NCI-H2227 treated with DMSO at 0.1 percent for 48 hours (cell line): Measurements from ENCODE around the gene MYBBP1A.
"Not testable (repeated sequence)": the region's sequence is repeated elsewhere in the genome, so short reads cannot be mapped to it uniquely, and the experiment has no call there.

Experiments
- DNase-seq: peaks from one replicate; lab custom pipeline; 2025; lab: John Stamatoyannopoulos, UW

MYBBP1A gene

GRCh38 chr17:4588391-4588790 is 33.2 kb upstream of the MYBBP1A start:
- no peak for DNase-seq

DNA sequence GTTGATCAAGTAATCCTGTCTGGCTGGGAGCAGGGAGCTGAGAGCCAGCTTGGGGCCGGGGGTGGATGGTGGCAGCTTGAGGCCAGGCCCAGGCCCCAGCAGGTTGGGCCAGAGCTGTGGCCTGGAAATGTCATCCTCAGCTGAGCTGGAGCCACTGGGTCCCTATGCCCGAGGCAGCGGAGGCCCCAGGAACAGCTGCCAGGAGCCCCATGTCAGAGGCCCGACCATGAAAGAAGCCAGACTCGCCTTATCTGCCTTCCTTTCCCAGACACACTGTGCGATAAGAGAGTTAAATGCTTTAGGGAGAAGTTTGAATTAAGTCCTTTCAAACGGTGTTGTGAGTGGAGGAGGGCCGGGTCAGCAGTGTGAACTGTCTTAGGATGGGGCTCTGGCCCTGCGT is 32.6 kb upstream of the MYBBP1A start:
- no peak for DNase-seq

GRCh38 chr17:4587195-4587594 is 32.0 kb upstream of the MYBBP1A start:
- no peak for DNase-seq

DNA sequence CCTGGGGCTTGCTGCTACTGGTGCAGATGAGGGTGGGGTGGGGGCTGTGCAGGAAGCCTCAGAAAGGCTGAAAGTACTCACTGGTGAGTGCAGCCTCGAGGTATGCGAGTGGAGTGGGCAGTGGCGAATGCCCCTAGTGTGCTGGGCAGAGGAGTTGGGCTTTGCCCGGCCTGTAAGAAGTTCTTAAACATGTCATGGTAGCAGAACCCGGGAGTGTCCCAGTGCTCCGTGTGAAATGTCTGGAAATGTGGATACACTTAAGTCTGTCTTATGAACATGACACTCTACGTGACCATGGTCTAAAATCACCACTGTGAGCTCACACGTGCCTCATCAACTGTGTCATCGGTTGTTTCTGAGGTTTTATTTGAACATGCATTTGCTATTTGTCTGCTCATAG is 30.9 kb upstream of the MYBBP1A start:
- DNase-seq: no peak

GRCh38 chr17:4585638-4585994 is 30.4 kb upstream of the MYBBP1A start:
- no peak for DNase-seq

DNA sequence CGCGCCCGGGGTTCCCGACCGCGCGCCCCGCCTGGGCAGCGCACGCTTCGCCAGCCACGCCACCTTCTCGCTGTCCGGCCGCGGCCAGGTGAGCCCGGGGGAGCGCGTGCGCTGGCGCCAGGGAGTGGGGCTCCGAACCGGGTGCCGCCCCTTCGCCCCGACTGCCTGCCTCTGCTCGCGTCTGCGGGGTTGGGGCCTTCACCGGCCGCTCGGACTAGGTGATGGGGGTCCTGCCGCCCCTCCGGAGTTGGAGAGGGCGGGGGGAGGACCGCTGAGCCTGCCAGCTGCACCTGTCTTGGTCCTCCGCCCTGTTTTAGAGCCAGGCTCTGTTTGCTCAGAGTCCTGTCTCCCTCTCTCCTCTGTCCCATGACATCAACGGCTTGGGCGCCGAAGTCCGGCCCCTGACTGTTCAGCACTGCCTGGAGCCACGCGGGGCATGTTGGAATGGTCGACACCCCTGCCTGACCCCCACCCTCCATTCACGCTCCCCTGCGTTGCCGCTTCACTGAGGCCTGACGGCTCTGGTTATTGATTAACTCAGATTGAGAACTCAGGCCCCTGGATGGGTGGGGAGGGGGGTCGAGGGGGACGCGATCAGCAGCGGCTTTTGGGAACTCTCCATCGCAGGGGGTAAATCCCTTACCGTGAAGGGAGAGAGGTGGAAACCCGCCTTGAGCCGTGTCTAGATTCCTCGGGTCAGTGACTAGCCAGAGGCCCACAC is 29.9 kb upstream of the MYBBP1A start:
- no peak for DNase-seq

GRCh38 chr17:4584101-4584916 is 29.1 kb upstream of the MYBBP1A start, which contains the start of gene SMTNL2:
TSS of gene SMTNL2 (plus strand) at chr17:4584529. CDS start at chr17:4584606, 77 bp downstream.
- no peak for DNase-seq

GRCh38 chr17:4583782-4584100 is 28.6 kb upstream of the MYBBP1A start:
- DNase-seq: no peak

- no peak for DNase-seq
These were observed 28.0 kb upstream of the MYBBP1A start for GRCh38 chr17:4583206-4583605.

DNA sequence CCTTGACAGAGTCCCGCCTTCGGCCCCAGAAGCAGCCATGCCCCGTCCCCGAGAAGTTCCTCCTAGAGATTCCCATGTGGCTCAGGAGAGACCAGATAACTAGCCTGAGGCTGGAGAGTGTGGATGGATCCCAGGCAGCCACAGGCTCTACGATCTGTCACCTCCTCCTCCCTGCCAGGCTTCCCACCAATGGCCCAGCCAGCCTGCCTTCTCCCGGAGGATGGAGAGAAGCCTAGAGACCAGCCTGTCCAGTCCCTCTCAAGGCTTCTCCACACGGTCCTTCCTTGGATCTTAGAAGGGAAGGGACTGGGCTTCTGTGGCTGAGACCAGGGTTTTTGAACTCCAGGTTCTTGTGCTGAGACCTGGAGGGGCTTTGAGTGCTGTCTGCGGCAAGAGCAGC is 27.5 kb upstream of the MYBBP1A start:
- no peak for DNase-seq

- no peak for DNase-seq
These were observed 26.9 kb upstream of the MYBBP1A start for GRCh38 chr17:4582101-4582501.

- no peak for DNase-seq
These were observed 25.1 kb upstream of the MYBBP1A start for GRCh38 chr17:4580291-4580690.

GRCh38 chr17:4579678-4580077 is 24.5 kb upstream of the MYBBP1A start:
- DNase-seq: no peak

GRCh38 chr17:4578349-4578748 is 23.2 kb upstream of the MYBBP1A start:
- DNase-seq: not testable (repeated sequence)

- DNase-seq: no peak
These were observed 22.3 kb upstream of the MYBBP1A start for GRCh38 chr17:4577386-4577993.

- no peak for DNase-seq
These were observed 21.6 kb upstream of the MYBBP1A start for GRCh38 chr17:4576729-4577322.

GRCh38 chr17:4576161-4576558 is 21.0 kb upstream of the MYBBP1A start:
- DNase-seq: no peak

DNA sequence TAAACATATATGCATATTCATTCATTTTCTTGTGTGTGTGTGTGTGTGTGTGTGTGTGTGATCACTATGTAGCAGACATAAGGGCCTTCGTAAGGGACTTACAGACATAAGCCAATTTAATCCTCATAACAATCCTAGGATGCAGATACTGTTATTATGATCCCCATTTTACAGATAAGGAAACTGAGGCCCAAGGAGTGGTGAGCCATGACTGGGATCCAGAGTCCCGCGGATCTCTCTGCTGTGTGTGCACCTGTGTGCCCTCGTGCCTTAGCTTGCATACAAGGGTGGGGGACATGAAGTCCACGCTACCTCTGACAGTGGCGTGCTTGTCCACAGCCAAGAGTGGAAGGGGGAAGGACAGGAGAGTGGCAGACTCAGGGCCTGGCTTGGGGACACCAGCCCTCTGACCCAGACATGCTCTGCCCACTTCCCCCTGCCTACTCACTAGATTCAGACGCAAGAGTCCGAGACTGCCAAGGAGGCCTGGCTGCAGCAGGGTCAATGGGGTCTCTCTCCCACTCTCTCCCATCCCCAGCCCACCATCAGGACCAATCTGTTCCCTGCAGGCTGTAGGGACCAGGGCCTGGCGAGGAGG is 19.4 kb upstream of the MYBBP1A start:
- no peak for DNase-seq

GRCh38 chr17:4573669-4574068 is 18.5 kb upstream of the MYBBP1A start:
- DNase-seq: no peak

DNA sequence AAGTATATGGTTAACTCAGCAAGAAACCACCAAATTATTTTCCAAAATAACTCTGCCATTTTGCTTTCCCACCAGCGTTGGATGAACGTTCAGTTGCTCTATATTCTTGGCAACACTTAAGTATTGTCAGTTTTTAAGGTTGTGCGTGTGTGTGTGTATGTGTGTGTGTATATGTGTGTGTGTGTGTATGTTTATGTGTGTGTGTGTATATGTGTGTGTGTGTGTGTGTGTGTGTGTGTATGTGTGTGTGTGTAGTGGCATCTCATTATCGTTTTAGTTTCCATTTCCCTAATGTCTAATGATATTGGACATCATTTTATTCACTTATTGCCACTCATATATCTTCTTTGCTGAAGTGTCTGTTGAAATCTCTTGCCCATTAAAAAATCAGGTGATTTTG is 17.9 kb upstream of the MYBBP1A start:
- DNase-seq: no peak

DNA sequence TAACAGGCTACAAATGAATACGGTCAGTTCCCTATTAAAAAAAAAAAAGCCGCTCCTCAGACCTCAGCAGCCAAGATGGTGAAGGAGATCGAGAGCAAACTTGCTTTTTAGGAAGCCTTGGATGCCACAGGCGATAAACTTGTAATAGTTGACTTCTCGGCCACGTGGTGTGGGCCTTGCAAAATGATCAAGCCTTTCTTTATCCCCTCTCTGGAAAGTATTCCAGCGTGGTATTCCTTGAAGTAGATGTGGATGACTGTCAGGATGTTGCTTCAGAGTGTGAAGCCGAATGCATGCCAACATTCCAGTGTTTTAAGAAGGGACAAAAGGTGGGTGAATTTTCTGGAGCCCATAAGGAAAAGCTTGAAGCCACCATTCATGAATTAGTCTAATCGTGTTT is 16.9 kb upstream of the MYBBP1A start:
- DNase-seq: no peak

GRCh38 chr17:4569591-4569990 is 14.4 kb upstream of the MYBBP1A start:
- no peak for DNase-seq
